ENCODE data around the gene EXO5.
"Not testable (repeated sequence)": the region's sequence is repeated elsewhere in the genome, so short reads cannot be mapped to it uniquely, and the experiment has no call there.

The EXO5 gene

DNA sequence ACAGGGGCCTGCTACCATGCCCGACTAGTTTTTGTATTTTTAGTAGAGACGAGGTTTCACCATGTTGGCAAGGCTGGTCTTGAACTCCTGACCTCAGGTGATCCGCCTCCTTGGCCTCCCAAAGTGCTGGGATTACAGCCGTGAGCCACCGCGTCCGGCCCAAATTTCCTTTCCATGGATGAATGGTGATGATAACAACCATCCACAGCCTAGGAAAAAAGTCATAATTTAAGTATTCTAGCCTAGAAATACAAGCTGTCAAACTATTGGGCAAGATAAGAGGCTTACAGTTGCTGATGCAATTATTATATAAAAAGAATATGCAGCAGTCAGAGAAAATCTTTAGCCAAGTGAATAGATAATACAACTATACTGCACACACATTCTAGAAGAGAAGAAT, 46.2 kb downstream of the EXO5 start:
- DNase-seq = not testable (repeated sequence)

DNA sequence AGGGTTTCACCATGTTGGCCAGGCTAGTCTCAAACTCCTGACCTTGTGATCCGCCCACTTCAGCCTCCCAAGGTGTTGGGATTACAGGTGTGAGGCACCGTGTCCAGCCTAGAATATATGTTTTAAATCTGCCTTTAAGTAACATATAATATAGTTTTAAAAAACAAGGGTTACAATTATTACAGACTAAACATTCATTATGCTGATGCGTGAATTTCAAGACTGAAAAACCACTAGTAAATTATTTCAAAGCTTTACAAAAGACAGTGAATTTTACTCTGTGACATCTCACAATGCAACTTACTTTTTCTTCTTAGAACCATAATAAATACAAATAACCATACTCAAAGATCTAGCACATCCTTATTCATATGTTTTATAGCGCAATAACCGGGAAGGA, 47.6 kb downstream of the EXO5 start:
- no peak for DNase-seq

DNA sequence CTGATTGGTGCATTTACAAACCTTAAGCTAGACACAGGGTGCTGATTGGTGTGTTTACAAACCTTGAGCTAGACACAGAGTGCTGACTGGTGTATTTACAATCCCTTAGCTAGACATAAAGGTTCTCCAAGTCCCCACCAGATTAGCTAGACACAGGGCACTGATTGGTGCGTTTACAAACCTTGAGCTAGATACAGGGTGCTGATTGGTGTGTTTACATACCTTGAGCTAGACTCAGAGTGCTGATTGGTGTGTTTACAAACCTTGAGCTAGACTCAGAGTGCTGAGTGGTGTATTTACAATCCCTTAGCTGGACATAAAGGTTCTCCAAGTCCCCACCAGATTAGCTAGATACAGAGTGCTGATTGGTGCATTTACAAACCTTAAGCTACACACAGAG, 49.7 kb downstream of the EXO5 start:
- not testable (repeated sequence) for DNase-seq

DNA sequence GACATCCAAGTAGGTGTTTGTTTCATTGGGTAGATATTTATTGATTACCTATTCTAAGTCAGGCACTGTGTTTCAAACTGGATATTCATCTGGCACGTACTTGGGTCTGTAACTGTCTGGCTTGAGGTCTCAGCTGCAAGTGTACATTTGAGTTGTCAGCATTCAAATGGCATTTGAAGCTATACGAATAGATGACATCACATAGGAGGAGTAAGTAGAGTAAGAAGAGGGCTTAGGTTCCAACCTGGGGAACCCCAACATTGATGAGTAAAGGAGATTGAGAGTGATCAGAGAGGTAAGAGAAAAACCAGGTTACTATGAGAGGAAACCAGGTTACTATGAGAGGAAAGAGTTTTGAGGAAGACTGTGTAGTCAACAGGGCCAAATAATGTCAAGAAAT, 53.6 kb downstream of the EXO5 start:
- no peak for DNase-seq

DNA sequence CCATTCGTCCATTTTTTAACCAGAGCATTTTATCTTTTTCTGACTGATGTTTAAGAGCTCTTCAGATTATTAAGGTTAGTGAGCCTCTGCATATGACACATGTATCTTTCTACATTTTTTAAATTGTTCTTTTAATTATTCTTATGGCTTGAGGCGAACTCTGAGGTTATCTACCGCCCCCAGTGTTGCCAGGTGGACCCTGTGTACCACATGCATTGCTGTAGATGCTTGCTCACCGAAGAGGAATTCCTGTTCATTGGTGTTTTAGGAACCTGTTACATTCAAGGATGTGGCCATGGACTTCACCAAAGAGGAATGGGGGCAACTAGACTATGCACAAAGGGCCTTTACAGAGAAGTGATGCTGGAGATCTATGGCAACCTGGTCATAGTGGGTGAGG, 54.7 kb downstream of the EXO5 start:
- no peak for DNase-seq

DNA sequence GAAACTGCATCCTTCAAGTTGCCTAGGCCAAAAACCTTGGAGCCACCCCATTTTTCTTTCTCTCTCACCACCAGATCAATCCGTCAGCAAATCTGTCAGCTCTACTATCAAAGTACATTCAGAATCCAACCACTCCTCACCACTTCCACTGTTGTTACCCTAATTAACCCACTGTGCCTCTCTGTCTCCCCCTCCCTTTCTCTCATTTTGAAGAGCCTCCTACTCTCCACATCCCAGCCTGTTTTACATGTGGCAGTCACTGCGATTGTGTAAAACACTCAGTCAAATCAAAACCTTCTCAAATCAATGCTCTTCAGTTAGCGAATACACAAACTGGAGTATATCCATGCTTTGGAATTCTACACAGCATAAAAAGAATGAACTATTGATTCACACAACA, 55.9 kb downstream of the EXO5 start:
- DNase-seq = no peak

DNA sequence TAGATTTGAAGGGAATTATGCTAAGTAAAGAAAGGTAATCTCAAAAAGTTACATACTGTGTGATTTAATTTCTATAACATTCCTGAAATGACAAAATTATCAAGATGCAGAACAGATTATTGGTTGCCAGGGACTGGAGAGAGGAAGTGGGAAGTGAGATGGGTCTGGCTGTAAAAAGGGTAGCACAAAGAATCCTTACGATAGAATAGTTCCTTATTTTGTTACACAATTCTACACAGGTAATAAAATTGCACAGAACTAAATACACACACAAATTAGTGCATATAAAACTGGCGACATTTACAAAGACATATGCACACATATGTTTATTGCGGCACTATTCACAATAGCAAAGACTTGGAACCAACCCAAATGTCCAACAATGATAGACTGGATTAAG, 56.3 kb downstream of the EXO5 start:
- DNase-seq = no peak
